Putamen (tissue), 1 donor: ENCODE results near the gene RFLNA.

Experiments
- DNase-seq: peaks from one replicate; pipeline ENCODE4 v3.0.0-alpha.2; 2016; ENCODE audit warnings: low spot score

Gene RFLNA

DNA sequence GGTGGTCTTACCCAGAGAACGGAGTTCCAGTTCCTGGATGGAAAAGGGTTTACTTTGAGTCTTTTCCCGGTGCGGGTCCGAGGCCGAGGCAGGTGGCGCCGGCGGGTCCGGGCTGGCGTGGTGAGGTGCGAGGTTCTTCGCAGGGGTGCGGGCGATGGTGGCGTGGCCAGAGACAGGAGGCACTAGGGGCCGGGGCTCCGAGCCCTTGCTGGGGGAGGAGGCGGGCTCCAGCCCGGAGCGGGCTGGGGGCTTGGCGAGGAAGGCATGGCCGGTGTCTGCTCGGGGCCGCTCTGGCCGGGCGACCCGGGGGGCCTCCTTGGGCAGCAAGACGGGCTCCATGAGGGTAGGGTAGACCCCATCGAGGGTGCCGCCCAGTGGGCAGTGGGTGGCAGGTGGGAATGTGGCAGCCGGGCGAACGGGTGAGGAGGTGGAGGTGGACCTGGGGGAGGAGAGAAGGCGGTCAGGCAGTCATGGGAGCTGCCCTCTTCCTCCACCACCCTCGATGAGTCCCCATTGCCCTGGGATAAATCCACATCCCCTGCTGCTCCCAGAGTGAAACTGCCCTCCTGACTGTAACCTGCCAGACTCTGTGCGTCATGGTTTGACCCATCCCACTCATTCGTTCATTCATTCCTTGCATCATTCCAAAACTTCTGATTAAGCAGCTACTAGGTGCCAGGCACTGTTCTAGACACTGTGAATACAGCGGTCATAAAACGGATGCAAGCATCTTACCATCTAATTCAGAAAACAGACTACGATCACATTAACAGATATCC lies 42.0 kb downstream of the RFLNA start:
- no peak for DNase-seq

DNA sequence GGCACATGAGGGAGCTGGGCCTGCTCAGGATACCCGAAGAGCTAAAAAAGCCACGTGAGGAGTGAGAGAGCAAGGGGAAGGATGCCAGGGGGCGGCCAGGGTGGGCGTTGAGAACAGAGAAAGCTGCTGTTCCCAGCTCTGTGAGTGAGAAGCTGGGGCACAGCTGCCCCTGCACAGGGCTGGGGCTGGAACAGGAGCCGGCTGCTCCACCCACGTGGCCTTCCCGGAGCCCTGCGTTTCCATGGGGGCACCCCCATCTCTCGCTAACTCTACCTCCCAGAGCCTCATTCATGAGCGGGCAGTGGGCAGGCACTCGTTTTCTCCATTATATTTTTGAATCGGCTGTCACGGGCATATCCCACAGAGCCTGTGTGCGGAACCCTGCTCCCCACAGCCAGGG lies 42.7 kb downstream of the RFLNA start:
- DNase-seq, result no peak

DNA sequence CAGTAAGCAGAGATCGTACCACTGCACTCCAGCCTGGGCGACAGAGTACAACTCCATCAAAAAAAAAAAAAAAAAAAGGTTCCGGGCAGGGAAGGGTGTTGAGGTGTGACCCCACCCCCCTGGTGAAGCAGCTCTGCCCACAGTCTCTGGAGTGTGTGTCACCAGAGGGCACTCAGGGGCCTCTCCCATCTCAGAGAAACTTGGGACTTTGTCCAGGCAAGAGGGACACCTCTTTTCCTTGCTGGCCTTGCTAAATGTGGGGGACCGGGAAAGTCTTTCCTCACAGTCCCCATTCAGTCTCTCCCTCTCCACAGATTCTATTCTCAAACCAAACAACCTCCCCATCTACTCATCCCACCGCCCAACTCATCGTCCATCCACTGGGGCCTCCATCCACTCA lies 43.6 kb downstream of the RFLNA start:
- no peak for DNase-seq

DNA sequence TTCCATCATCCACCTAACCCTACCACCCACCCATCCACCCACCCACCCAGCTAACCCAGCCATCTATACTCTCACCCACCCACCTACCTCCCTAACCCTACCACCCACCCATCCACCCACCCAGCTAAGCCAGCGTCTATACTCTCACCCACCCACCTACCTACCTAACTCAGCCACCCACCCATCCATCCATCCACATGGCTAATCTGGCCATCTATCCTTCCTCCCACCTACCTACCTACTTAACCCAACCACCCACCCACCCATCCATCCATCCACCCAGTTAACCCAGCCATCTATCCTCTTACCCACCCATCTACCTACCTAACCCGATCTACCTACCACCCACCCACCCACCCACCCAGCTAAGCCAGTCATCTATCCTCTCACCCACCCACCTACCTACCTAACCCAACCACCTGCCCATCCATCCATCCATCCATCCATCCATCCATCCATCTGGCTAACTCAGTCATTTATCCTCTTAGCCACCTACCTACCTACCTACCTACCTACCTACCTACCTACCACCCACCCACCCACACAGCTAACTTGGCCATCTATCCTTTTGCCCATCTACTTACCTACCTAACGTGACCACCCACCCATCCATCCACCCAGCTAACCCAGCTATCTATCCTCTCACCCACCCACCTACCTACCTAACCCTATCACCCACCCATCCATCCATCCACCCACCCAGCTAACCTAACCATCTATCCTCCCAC lies 44.1 kb downstream of the RFLNA start:
- no peak for DNase-seq

DNA sequence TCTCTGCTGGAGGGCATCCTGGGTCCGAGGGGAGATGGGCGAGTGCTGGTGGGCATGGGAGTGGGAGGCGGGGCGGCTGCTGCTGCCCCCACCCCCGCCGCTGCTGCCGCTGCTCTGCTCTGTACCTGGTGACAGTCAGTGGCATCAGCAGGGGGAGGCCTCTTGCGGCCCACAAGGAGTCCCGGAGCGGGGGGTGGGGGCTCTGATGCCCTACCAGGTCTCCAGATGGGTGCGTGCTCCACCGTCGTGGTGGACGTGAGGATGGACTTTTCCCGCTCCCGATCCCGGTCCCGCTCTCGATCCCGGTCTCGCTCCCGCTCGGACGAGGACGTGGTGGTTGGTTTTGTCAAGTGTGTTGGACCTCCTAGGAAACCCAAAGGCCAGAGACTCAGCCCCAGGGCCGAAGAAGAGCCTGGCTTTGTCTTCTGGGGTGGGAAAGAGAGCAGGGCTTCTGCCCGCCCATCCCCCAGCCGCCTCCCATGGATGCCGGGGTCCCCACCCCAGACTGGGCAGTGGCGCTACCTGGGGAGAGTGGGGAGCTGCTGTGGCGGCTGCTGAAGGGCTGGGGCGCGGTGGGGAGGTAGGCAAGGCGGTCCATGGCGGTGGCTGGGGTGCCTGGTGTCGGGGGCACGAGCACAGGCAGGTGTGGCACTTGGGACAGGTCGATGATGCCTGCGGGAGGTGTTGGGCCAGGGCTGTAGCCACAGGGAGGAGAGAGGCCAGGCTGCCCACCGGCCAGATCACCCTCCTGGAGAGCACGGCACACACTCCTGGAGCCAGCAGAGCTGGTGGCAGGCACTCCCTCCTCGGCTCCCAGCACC lies 45.4 kb downstream of the RFLNA start:
- DNase-seq, result no peak

DNA sequence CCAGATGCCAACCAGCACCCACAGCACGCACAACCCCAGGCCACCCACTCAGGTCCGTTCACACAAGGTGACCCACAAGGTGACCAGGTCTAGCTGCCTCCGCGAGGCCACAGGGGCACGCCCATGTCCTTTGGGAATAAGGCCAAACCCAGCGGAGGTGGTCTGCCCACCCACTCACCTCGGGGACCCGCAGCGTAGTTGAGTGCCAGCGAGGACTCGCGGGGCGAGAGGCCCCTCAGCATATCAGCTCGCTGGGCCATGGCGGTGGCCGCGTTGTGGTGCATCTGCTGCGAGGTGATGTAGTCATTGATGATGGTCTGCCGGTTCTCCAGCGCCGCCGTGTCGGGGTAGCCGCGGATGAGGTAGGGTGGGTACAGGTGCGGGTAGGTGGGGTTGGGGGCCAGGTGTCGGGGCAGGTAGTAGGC lies 46.8 kb downstream of the RFLNA start:
- DNase-seq, result no peak

DNA sequence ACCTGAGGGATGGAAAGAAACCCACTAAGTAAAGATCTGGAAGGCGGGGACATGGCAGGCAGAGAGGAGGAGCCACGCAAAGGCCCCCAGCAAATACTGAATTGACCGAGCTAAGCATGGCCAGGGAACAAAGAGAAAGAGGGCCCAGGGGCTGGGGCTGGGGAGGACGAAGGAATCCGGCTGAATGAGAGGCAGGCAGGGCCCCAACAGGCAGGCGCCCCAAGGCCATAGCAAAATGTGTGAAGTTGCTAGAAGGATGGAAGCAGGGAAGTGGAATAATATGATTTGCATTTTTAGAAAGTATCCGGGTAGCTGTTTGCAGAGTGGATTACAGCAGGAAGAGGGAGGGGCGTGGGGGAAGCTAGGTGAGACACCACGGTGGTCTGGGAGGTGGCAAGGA lies 49.1 kb downstream of the RFLNA start:
- DNase-seq, result no peak

DNA sequence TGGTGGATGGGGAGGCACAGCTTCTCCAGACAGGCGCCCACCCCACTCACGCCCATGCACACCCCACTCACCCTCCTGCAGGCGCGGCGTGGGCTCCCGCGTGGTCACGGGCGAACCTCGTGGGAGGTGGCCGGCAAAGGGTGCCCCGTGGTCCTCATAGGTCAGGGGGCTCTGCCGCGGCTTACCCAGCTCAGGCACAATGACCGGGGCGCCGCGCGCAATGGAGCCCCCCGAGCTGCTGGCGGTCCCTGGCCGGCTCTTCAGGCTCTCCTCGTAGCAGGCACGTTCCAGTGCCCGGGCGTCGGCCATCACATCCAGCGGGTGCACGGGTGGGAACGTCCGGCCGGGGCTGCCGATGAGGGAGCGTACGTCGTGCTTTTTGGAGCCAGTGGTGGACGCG lies 49.6 kb downstream of the RFLNA start:
- DNase-seq, result no peak

DNA sequence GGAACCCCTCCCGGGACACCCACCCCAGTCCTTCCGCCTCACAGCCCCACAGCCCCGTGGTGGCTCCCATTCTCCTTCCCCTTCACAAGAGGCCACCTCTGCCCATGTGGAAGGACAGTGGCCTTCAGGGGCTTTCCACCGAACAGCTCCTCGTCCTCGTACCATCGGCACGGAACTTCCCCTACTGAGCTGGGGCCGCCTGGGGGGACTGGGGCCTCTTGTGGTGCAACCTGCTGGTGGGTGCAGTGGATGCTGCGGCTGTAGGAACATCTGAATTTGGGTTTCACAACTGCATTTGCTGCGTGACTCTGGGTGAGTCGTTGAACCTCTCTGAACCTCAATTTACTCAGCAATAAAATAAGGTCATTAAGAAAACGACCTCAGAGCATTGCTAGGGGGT lies 50.9 kb downstream of the RFLNA start:
- DNase-seq, result no peak

DNA sequence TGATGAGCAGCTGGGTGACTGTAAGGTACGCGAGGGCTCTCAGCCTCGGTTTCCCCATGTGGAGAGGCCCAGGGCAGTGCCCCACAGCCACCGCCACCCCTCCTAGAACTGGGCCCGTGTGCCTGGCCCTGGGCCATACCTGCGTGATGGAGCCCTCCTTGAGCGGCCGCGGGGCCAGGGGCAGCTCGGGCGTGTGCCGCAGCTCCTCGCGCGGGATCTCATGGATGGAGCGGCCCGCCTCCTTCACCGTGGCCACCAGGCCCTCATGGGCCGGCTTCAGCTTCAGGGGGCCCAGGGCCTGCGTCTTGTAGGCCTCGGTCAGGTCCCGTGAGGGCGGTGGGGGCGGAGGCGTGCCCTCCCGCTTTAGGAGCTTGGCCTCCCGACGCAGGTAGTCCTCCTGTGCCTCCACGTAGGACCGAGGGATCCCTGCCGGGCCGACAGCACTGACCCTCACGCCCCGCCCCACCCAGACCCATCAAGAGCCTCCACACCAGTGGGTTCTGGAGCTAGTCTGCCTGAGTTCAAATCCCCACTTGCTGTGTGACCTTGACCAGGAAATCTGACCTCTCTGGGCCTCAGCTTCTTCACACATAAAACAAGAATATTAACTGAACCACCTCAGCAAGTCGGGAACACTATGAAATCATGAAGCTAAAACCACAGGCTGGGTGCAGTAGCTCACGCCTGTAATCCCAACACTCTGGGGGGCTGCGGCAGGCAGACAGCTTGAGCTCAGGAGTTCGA lies 51.7 kb downstream of the RFLNA start:
- no peak for DNase-seq

DNA sequence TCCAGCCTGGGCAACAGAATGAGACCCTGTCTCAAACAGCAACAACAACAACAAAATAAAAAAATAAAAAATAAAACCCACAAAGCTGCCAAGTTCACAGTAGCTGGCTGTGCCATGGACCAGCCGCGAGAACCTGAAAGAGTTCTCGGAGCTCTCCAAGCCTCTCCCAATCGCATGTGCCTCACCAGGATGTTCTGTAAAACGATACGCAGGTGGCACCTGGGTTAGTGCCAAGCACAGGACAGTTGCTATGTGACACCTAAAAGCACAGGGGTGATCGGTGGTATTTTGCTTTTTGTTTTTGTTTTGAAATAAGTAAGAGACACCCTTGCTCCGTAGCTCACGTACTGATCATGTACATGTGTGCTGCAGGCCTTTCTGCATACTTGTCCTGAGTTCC lies 52.4 kb downstream of the RFLNA start:
- DNase-seq, result no peak

DNA sequence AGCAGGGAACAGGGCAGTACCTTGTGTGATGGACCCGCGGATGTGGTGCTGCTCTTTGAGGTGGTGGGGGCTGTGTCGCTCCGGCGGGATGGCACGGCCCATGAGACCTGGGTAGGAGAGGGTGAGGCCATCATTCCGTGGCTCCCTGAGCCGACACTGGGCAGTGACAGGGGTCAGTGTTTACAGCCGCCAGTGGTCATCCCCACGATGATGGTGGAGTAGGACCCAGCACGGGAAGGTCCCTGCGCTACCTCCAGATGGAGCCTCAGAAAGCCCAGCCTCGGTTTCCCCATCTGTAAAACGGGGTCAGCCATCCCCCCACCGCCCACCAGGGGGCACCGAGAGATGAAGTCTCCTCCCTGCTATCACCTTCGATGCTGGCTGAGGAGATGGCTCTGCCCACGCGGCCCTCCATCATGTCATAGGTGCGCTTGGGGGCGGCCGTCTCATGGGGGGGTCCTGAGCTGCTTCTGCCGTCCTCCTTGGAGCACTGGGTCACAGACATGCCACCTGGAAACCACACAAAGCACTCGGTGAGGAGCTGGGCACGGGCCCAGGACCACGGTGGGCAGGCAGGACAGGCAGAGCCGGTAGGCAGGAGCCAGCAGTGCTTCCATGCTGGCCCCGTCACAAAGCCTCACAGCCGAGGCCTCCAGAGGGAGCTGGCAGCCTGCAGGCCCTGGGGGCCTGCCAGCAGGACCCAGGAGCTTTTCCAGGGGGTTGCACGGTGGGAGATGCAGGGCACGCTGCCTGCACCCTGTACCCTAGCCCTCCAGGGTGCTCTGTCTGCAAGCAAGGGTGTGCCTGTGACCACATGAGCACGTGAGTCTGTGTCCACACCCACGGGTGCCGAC lies 53.1 kb downstream of the RFLNA start:
- no peak for DNase-seq

DNA sequence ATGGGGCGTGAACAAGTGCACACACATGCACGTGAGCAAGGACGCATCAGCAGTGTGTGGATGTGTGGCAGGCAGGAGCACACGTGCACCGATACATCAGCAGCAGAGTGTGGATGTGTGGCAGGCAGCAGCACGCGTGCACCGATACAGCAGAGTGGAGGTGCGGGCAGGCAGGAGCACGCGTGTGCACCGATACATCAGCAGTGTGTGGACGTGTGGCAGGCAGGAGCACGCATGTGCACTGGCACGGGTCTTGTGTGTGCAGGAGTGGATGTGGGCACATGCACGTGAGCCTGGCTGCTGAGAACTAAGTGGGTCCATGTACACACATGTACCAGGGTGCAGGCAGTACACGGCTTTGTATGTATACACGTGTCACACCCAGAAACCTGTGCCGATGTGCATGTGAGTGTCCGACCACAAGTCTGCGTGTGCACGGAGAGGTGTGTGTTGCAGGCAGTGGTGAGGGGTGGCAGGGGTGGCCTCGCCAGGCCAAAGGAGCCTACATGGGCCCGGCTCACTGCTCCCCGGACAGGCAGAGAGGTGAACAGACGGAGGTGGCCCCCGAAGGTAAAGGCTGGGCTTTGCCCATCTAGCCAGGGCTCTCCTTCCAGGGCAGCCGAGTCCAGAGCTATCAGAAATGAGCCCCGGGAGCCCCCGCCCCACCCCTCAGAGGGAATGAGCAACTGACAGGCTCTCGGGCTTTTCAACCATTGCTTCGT lies 53.9 kb downstream of the RFLNA start:
- DNase-seq, result no peak

DNA sequence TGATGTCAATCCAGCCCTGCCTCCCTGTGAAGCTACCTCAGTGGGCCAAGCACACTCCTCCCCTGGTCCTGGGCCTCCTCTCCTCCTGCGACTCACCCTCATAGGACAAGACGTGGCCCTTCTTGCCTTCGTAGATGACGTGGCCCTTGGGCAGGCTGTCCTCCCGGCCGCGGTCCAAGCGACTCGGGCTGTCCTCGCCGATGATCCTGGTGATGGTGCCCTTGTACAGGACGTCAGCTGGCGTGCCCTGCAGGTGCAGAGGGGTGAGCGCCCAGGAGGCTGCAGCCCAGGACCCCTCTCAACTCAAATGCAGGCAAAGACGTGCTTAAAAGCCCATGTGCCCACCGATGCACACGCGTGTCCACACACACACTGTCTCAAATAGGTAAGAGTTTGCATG lies 55.6 kb downstream of the RFLNA start:
- no peak for DNase-seq

DNA sequence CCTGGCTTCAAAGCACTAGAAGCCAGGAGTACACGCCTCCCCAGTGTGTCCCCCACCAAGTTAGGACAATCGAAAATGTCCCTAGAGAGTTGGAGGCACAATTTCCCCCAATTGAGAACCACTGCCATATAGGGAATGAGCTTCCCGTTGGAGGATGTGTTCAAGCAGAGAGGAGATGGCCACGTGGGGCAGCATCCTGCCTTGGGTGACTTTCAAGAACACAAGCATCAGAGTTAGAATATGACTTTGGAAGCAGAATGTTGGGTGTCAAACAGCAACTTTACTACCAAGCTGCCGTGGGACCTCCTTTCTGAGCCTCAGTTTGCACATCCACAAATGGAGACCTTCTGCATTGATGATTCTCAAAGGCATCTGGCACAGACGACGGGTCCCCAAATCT lies 56.5 kb downstream of the RFLNA start:
- DNase-seq, result no peak

DNA sequence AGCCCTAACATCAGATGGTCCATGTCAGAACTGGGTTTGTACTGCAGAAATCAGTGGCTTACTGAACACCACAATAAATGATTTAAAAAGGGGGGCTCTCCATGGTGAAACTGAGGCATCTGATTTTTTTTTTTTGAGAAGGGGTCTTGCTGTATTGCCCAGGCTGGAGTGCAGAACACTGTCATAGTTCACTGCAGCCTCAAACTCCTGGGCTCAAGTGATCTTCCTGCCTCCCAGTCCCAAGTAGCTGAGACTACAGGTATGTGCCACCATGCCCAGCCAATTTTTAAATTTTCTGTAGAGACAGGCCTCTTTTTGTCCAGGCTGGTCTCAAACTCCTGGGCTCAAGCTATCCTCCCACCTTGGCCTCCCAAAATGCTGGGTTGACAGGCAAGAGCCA lies 57.4 kb downstream of the RFLNA start:
- no peak for DNase-seq

DNA sequence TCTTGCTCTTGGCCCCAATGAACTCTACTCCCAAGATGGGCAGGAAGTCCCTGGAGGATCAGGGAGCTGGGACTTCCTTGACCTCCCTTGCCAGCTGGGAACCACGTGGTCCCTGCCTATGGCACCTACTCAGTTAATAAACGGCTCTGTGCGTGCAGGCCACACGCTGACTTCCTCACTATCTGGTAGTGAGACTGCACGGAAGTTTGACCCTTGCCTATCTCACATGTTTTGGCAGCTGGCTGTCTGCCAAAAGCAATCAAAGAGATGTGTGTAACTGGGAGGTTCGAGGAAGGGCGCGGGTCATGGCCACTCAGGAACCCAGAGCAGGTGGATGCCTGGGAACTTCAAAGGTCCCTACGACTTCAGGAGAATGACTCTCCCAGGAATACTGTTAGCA lies 57.9 kb downstream of the RFLNA start:
- DNase-seq, result no peak

DNA sequence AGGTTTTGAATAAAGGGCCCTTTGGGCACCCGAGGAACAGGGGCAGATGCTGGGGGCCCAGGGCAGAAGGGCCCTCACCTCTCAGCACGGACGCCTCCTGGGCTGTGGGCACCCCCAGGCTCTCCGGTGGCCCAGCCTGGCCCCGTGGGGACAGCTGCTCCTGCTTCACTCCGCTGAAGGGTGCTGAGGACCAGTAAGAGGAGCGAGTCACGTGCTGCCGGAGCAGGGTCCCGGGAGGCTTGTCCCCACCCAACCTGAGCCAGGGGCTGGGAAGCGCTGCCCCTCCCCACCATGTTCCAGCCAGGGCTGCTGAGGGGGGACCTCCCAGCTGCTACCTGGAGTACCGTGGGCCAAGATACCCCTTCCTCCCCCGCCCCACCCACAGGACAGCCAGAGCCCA lies 59.5 kb downstream of the RFLNA start:
- no peak for DNase-seq

DNA sequence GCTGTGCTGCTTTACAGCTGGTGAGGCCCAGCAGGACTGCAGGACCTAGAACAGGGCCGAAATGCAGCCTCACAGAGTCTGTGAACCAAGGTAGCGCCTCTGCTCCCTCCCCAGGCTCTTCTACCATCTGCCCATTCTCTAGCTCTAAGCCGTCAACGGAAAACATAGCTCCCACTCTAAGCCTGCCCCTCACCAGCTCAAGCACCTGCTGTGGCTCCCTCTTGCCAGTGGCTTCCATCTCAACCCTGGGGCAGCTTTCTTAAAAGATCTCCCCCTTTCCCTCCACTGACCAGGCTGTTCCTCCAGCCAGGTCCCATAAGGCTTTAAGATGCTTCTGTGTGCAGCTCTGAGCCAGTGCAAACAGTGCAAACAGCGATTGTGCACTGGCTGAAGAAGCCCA lies 61.3 kb downstream of the RFLNA start:
- no peak for DNase-seq

DNA sequence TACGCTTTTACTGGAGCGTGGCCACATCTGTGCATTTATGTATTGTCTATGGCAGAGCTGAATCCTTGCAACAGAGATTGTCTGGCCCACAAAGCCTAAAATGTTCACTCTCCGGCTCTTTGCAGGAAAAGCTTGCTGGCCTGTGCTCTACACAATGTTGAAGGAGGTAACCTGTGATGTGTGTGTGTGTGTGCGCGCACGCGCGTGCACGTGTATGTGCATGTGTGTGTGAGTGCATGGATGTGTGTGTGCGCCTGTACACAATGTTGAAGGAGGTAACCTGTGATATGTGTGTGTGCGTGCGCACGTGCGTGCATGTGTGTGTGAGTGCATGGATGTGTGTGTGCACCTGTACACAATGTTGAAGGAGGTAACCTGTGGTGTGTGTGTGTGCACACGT lies 62.7 kb downstream of the RFLNA start:
- DNase-seq, result no peak

DNA sequence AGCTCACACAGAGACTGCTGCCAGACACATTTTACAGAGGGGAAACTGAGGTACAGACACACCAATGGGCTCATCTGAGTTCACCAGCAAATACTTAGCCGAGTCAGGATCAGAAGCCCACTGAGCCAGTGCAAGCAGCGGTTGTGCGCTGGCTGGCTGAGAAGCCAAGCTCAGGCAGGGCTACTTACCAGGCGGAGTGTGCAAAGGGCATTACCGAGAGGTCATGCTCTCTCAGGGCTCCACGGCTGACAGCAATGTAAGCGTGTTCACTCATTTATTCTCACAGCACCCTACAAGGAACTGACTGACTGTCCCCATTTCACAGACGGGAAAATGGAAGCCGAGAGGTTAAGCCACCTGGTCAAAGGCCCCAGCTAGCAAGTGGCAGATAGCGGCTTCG lies 63.7 kb downstream of the RFLNA start:
- no peak for DNase-seq
